Erythroblast (primary cell): Measurements from ENCODE around the gene SPAG4.

Source experiments
- GATA1 ChIP-seq: IDR thresholded peaks from 2 replicates; pipeline ENCODE4 v1.6.1; 2011; ENCODE audit warnings: low read depth, mild to moderate bottlenecking, control low read depth, low read length, moderate library complexity
- POLR2A ChIP-seq: IDR thresholded peaks from 2 replicates; pipeline ENCODE4 v1.6.1; 2011; ENCODE audit warnings: mild to moderate bottlenecking, low read length

GRCh38 chr20:35610833-35611427, 4.7 kb upstream of the SPAG4 start:
- TF ChIP-seq POLR2A (no peak), GATA1 (peak; percentile 50)
